SU-DHL-6 (cell line): ENCODE measurements around the gene RAB27B.

ENCODE experiments used
- H2AFZ ChIP-seq: fragments of 200-600 bp; sonication (generic); 2 replicates; pipeline ENCODE4 v1.6.1; 2014; ENCODE audit warnings: low read depth, mild to moderate bottlenecking, moderate library complexity, mixed read lengths, antibody characterized with exemption, low read length; ENCODE audit not compliant: severe bottlenecking
- H3F3A ChIP-seq: fragments of 200-600 bp; shearing (Covaris generic); 2 replicates; pipeline ENCODE4 v1.6.0; 2016; ENCODE audit warnings: antibody characterized with exemption, mild to moderate bottlenecking; ENCODE audit not compliant: insufficient read depth
- H3K27ac ChIP-seq: fragments of 200-600 bp; sonication (generic); 2 replicates; pipeline ENCODE4 v1.5.1; 2016; ENCODE audit warnings: low read depth, mild to moderate bottlenecking, low read length, moderate library complexity, mixed read lengths
- H3K27me3 ChIP-seq: fragments of 200-600 bp; sonication (generic), shearing (Covaris generic); 2 replicates; pipeline ENCODE4 v1.6.0; 2014; ENCODE audit warnings: mild to moderate bottlenecking, low read length
- H3K36me3 ChIP-seq: fragments of 200-600 bp; sonication (generic); 2 replicates; pipeline ENCODE4 v1.6.1; 2014; ENCODE audit warnings: mild to moderate bottlenecking, low read length, mixed read lengths
- H3K4me2 ChIP-seq: fragments of 300-600, 200-600 bp; shearing (Covaris generic), sonication (generic); 2 replicates; pipeline ENCODE4 v1.6.0; 2014; ENCODE audit warnings: low read length, low read depth, mild to moderate bottlenecking; ENCODE audit not compliant: poor library complexity, severe bottlenecking
- H3K4me3 ChIP-seq: fragments of 200-600 bp; sonication (generic); 2 replicates; pipeline ENCODE4 v1.5.1; 2014; ENCODE audit warnings: antibody characterized with exemption, low read length, mild to moderate bottlenecking, mixed read lengths; ENCODE audit not compliant: insufficient read depth, poor library complexity, severe bottlenecking
- H3K79me2 ChIP-seq: fragments of 200-600 bp; sonication (generic); 2 replicates; pipeline ENCODE4 v1.6.1; 2014; ENCODE audit warnings: mild to moderate bottlenecking, low read length, moderate library complexity; ENCODE audit not compliant: insufficient read depth
- H3K9ac ChIP-seq: fragments of 200-600 bp; sonication (generic); 2 replicates; pipeline ENCODE4 v1.7.0; 2014; ENCODE audit warnings: mild to moderate bottlenecking, low read length
- H3K9me2 ChIP-seq: fragments of 200-600 bp; sonication (generic); replicated peaks from 2 replicates; pipeline ENCODE4 v1.6.1; 2014; ENCODE audit warnings: low read length; ENCODE audit not compliant: insufficient read depth
- H3K9me3 ChIP-seq: fragments of 200-600 bp; sonication (generic); 2 replicates; pipeline ENCODE4 v1.6.1; 2014; ENCODE audit warnings: low read length, mixed read lengths; ENCODE audit not compliant: insufficient read depth
- H4K20me1 ChIP-seq: fragments of 200-600 bp; sonication (generic); 2 replicates; pipeline ENCODE4 v1.6.1; 2014; ENCODE audit warnings: low read depth, mild to moderate bottlenecking, antibody characterized with exemption, low read length, moderate library complexity, mixed read lengths
- EZH2phosphoT487 ChIP-seq: fragments of 200-600 bp; sonication (generic), shearing (Covaris generic); conservative IDR thresholded peaks from 2 replicates; pipeline ENCODE4 v1.6.1; 2018; ENCODE audit warnings: mild to moderate bottlenecking, antibody characterized with exemption, low read length, moderate library complexity, mixed read lengths
- TF ChIP-seq, protein P1 (sequence below): fragments of 200-600 bp; sonication (generic); IDR thresholded peaks from one replicate; pipeline ENCODE4 v1.5.1; 2017; ENCODE audit warnings: antibody characterized with exemption, mild to moderate bottlenecking, low read length, moderate library complexity; ENCODE audit not compliant: insufficient read depth, poor library complexity, severe bottlenecking

The RAB27B gene

GRCh38 chr18:54911551-54911950 lies 83.3 kb downstream of the RAB27B start:
- no peaks in the 10 kb centered on the region for H3K36me3 ChIP-seq
- H3K9ac ChIP-seq: no peak overlapping the region
- H2AFZ ChIP-seq: no peak overlapping the region
- TF ChIP-seq, protein P1, sequence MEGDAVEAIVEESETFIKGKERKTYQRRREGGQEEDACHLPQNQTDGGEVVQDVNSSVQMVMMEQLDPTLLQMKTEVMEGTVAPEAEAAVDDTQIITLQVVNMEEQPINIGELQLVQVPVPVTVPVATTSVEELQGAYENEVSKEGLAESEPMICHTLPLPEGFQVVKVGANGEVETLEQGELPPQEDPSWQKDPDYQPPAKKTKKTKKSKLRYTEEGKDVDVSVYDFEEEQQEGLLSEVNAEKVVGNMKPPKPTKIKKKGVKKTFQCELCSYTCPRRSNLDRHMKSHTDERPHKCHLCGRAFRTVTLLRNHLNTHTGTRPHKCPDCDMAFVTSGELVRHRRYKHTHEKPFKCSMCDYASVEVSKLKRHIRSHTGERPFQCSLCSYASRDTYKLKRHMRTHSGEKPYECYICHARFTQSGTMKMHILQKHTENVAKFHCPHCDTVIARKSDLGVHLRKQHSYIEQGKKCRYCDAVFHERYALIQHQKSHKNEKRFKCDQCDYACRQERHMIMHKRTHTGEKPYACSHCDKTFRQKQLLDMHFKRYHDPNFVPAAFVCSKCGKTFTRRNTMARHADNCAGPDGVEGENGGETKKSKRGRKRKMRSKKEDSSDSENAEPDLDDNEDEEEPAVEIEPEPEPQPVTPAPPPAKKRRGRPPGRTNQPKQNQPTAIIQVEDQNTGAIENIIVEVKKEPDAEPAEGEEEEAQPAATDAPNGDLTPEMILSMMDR: no peak
- no peak for TF ChIP-seq EZH2phosphoT487
- H3K79me2 ChIP-seq: no peaks in the 10 kb centered on the region
- H4K20me1 ChIP-seq: no peaks in the 10 kb centered on the region
- no peak overlapping the region for H3K4me3 ChIP-seq
- H3K27me3 ChIP-seq: no peaks in the 10 kb centered on the region
- no peaks in the 10 kb centered on the region for H3K9me2 ChIP-seq
- no peak overlapping the region for H3K4me2 ChIP-seq
- no peaks in the 10 kb centered on the region for H3F3A ChIP-seq
- H3K27ac ChIP-seq: no peak overlapping the region
- H3K9me3 ChIP-seq: no peaks in the 10 kb centered on the region

GRCh38 chr18:54914816-54915215 lies 86.5 kb downstream of the RAB27B start:
- H3K36me3 ChIP-seq: no peaks in the 10 kb centered on the region
- H3K9ac ChIP-seq: no peak overlapping the region
- no peak overlapping the region for H3K4me2 ChIP-seq
- H4K20me1 ChIP-seq: no peaks in the 10 kb centered on the region
- no peaks in the 10 kb centered on the region for H3F3A ChIP-seq
- no peak overlapping the region for H3K4me3 ChIP-seq
- no peaks in the 10 kb centered on the region for H3K9me3 ChIP-seq
- H2AFZ ChIP-seq: no peak overlapping the region
- TF ChIP-seq EZH2phosphoT487: no peak
- TF ChIP-seq, protein P1: no peak
- no peak overlapping the region for H3K27ac ChIP-seq
- no peaks in the 10 kb centered on the region for H3K27me3 ChIP-seq
- H3K79me2 ChIP-seq: no peaks in the 10 kb centered on the region
- H3K9me2 ChIP-seq: no peaks in the 10 kb centered on the region

GRCh38 chr18:54916507-54916906 lies 88.2 kb downstream of the RAB27B start:
- Histone ChIP-seq H3K4me2 (no peak overlapping the region), H3K36me3 (no peaks in the 10 kb centered on the region), H3K9ac (no peak overlapping the region), H3F3A (no peaks in the 10 kb centered on the region), H3K27ac (no peak overlapping the region), H3K9me2 (no peaks in the 10 kb centered on the region), H3K79me2 (no peaks in the 10 kb centered on the region), H3K4me3 (no peak overlapping the region), H3K27me3 (no peaks in the 10 kb centered on the region), H3K9me3 (no peaks in the 10 kb centered on the region), H4K20me1 (no peaks in the 10 kb centered on the region), H2AFZ (no peak overlapping the region)
- no peak for TF ChIP-seq EZH2phosphoT487
- TF ChIP-seq, protein P1: no peak
